IPS-NIHi7 (cell line): ENCODE measurements around the gene MRPL12.
A peak's percentile ranks its signal among the peaks of the same experiment; 100 is the strongest.

Experiments used
- DNase-seq: peaks from one replicate; pipeline ENCODE4 v3.0.0; 2012; ENCODE audit warnings: mixed read lengths; ENCODE audit errors: extremely low spot score

Gene MRPL12

DNA sequence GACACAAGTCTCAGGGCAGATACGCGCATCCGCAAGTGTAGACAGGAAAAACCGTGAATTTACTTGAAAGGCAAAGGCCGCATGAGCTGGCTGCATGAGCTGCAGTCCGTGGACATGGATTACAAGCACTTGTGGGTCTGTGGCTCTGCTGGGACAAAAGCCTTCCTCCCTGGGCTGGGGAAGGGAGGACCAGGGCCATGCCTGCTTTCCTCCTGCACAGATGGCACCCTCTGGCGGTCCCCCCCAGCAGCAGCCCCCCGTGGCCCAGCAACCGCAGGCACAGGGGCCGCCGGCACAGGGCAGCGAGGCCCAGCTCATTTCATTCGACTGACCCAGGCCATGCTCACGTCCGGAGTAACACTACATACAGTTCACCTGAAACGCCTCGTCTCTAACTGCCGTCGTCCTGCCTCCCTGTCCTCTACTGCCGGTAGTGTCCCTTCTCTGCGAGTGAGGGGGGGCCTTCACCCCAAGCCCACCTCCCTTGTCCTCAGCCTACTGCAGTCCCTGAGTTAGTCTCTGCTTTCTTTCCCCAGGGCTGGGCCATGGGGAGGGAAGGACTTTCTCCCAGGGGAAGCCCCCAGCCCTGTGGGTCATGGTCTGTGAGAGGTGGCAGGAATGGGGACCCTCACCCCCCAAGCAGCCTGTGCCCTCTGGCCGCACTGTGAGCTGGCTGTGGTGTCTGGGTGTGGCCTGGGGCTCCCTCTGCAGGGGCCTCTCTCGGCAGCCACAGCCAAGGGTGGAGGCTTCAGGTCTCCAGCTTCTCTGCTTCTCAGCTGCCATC lies 1.7 kb upstream of the MRPL12 start:
- no peak for DNase-seq

DNA sequence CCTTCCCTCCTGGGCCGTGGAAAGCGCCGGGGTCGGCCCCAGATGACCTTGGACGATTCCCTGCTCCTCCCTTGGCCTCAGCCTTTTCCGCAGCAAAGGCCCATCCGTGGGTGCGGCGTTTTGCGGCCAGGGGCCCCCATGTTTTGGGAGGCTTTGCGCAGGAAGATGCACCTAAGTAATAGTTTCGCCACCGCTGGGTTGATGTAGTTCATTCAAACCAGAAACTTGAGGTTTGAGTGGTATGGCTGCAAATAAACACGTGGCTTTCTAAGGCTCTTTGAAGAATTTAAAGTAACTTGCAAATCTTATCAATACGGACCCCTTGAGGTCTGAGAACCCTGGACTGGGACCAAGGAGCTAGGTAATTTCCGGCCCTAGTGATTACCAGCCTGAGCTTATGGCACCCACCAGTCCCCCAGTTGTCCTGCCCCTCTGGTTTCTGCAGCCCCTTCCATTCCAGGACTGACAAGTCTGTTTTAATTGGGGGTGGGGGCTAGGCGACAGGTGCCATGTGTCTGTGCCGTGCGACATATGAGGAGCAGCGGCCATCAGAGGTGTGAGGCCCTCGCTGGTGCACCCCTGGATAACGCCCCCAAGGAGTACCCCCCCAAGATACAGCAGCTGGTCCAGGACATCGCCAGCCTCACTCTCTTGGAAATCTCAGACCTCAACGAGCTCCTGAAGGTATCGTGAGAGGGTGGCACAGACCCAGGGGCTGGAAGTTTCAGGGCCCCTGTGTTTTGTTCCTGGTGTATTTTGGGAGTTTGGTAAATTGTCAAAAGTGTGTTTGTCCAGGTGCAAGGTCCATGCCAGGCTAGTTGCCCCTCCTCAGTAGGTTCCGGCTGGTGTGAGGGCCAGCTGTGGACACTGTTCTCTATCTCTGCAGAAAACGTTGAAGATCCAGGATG lies 834 bp downstream of the MRPL12 start:
- no peak for DNase-seq

DNA sequence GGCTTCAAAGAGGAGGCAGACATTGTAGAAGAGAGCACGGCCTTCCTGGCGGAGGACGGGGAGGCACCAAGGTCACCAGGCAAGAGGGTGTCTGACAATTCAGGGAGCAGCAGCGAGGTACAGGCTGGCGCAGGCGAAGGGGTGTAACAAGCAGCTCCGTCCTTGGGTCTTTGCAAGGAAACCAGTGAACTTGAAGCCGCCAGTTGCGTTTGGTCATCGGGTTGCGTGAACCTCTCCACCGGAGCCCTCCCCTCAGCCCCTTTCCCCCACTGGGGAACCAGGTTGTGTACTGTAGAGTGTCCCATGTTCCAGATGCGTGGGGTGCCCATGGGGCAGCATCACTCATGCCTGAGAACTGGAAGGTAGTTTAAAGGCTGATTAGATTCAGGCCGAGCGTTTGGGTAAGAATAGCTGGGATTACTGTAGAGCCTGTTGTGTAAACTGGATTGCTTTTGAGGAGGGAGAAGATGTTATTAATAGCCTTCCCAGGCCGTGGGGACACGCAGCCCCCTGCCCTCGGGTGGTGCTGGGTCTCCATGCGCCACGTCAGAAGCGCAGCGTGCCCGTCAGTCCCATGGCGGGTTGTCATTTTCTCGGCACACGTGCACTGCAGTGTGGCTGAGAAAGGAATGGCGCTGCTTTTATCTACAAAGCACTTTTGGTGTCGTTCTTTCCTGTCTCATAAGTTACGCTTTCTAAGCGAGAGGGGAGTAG lies 2.5 kb downstream of the MRPL12 start:
- no peak for DNase-seq

DNA sequence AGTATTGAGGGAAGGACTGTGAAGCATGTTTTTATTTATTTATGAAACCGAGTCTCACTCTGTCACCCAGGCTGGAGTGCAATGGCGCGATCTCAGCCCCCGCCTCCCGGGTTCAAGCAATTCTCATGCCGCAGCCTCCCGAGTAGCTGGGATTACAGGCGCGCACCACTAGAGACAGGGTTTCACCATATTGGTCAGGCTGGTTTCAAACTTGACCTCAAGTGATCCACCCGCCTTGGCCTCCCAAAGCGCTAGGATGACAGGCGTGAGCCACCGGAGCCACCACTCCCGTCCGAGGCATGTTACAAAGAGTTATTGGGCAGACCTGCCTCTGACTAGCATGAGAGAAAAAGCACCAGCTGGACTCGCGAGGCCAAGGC lies 3.1 kb downstream of the MRPL12 start:
- DNase-seq: no peak

DNA sequence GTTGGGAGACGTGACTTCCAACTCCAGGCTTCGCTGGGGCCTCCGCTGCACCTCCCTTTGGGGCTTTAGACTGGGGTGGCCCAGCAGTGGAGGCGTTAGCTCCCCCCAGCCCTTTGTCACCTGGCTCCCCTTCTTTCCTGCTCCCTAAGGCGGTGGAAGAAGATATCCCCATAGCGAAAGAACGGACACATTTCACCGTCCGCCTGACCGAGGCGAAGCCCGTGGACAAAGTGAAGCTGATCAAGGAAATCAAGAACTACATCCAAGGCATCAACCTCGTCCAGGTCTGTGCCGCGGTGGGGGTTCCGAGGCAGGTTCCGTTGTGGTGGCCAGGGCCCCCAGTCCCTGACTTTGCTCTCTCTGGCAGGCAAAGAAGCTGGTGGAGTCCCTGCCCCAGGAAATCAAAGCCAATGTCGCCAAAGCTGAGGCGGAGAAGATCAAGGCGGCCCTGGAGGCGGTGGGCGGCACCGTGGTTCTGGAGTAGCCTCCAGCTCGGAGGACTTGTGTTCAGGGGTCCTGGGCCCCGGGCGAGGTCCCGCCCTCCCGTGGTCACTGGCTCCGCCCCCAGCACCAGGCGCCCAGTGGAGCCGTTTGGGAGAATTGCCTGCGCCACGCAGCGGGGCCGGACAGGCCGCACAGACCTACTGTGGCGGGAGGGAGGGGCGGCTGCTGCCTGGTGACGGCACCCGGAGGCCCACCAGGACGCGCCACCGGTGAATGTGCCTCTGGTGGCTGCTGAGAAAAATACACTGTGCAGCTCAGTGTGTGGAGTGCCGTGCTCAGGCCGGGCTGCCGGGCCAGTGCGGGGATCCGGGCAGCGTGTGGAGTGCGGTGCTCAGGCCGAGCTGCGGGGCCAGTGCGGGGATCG lies 3.8 kb downstream of the MRPL12 start:
- no peak for DNase-seq

DNA sequence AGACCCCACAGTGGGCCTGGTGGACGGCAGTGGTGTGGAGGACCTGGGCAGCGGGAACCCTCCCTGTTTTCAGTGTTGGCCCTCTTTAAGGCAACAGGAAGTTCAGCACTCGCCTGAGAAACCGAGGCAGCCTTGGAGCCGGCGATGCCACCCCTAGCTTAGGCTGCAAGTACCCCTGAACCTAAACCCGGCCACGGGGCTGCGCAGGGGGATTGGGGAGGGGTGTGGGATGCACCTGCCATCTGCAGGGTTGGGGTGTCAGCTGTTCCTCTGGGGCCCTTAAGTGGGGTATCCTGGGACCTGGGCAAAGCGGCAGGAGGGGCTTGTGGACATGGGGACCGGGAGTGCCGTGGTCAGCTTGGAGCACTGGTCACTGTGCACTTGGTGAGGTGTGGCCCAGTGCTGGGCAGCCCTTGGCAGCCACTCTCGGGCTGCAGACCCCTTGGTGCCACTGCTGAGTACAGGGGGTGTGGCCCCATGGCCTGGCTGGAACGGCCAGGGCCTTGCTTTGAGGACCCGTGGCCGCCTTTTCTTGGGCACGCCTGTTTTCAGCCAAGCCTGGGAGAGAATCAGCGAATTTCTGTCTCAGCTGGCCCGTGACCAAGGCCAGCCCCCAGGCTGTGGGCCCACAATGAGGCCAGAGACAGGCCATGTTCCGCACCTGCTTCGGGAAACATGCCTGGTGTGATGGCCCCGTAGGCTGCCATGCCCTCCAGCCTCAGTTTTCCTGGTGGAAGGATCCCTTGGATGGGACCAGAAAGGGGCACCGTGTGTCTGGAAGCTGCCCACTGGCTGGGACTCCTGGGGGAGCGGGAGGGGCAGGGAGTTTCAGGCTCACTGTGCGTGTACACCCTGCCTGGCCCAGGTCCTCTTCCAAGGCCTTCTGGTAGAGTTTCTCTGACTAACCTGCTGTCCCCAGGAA lies 4.8 kb downstream of the MRPL12 start:
- DNase-seq: no peak

DNA sequence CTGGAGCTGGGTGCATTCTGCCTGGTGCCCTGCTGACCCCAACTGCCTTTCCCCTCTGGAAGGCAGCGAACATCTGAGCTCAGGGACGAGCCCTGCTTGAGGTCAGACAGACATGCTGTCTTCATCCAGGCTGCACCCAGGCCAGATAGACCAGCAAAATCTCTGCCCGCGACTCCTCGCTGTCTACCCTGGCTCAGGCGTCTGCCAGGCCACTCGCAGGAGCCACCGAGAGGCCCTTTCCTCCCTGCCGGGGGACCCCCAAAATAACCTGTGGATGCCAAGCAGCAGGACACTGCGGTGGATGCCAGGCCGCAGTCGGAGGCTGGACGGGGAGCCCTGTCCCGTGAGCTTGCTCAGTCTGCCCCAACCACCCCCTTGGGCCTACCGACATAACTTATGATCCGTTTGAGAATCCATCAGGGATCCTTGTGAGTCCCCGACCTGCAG lies 5.6 kb downstream of the MRPL12 start:
- DNase-seq: no peak

DNA sequence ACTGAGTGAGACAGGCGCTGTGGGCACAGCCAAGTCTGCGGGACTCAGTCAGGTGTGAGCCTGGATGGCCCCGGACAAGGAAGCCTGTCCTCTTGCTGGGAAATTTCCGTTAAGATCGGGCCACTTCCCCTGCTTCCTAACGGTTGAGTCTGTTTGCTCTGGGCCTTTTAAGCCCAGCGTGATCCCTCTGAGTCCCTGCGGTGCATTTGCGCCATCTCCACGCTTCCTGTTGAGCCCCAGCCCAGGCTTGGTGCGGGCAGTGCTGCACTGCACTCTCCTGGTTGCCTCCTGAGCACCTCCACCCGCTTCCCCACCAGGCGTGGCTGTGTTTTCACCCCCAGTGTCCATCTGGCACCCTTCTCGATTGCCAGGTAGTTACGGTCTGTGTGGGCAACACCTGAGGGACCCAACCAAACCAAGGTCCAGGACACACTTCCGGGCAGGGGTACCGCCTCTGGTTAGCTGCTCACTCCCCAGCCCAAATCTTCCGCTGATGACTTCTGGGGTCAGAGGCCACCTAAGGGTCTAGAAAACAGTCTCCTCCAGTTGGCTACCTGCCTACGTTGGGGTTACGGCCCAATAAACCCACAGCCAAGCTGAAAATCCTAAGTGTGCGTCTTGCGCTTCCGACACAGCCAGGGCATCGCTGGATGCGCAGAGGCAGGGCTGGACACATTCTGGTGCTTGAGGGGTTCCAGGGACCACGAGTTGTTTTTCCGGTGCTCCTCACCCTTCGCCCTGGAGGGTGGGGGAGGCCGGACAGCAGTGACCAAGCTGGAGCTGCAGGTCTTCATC lies 7.5 kb downstream of the MRPL12 start:
- no peak for DNase-seq

DNA sequence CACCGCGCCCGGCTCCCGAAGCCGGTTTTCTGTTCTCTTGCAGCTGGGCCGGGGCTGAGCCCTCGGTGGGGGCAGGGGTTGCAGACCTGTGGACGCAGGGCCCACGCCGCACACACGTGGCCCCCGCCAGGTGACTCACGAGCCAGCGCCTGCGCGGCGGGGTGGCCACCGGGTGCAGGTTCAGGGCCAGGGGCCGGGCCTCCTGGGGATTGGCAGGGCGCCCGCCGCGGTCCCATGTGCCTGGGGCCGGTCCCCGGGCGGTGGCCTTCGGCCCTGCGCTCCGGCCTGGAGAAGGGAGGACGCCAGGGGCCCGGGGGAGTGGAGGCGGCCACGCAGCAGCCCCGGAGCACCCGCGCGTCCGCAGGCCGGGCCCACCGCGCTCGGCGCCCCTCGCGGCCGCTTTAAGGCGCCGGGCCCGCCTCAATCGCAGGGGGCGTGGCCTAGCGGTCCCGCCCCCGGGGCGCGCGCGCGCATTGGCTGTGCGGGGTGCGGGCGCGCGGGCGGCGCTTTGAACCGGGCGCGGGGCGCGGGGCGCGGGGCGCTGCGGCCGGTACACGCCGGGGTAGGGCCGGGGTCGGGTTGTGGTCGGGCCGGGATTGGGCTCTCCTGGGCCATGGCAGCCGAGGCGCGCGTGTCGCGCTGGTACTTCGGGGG lies 8.8 kb downstream of the MRPL12 start, which contains the start of gene SLC25A10:
Gene SLC25A10 (plus strand): TSS at position 471 of the 654 bp plus-strand sequence. CDS start 143 bp downstream, at position 614.
- peak; percentile 92 for DNase-seq

DNA sequence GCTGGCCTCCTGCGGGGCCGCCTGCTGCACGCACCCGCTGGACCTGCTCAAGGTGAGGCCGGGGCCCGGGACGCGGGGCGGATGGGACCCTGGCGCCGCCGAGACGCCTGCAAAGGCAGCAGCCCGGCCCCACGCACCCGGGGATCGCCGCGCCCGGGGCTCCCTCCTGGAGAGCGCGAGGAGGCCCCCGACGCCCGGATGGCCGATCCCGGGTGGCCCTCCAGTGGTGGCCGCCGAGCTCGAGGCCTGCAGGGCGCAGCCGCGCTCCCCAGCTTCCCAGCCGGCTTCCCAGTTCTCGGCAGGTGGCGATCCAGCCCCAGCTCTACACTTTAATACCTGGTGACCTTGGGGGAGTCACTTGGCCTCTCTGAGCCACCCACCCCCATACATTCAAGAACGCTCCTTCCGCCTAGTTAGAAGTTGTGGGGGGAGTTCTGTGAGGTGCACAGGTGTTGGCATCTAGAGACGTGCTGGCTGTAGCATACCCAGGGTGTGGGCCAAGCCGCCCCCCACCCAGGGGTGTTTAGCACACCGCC lies 9.4 kb downstream of the MRPL12 start:
- no peak for DNase-seq

DNA sequence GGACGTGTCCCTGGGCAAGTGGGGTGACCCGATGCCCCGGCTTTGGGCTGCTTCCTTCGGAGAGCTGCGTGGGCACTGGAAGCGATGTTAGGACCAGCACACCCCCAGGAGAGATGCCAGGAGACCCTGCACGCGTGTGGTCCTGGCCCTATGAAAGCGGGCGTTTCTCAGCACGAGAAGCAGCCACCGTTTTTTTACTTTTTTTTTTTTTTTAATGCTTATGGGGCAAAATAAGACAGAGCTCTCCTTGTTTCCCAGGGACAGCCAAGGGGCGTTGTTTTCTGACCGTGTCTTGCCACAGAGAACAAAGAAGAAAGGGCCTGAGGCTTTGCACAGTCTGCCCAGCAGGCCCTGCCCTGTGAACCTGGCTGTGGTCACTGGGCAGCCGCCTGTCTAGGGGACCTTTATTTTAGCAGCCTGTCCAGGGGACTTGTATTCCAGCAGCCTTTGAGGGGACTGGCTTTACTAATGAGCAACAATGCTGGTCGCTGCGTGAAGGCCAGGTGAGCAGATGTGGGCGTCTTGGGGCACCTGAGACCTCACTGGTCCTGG lies 9.9 kb downstream of the MRPL12 start:
- no peak for DNase-seq

DNA sequence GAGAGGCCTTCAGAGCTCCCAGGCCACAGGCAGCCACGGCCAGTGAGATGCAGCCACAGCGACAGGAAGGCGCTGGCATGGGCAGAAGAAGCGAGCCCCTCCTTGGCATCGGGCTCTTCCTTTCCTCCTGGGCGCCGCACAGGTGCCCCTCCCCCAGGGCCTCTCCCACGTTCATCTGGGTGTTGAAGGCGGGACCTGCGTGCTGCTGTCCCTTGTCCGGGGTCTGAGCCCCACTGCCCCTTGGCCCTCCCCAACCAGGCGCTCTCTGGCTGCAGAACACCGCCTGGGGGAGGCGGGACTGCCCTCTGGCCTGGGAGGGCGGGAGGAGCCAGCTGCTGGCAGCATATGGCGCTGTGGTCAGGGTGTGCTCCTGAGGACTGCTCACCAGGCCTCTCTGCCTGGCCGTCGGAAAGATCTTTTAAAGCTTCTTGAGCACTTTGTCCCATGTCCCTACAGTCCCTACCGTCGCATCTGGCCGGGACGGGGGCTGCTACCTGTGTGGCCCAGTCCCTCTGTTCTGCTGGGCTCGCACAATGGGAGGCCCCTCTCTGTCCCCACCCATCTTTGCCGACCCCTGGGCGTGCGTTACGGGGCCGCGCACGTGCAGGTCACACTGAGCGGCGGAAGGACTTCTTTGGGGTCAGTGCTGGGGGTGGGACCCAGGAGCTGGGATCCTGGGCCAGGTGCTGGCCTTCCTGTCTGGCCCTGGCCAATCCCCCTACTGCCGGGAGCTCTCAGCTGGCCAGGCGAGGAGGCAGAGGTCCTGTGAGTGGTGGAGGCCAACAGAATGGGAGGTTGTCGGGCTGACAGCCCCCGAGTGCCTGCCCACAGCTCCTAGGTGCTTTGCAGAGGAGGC lies 10.6 kb downstream of the MRPL12 start:
- DNase-seq: no peak

DNA sequence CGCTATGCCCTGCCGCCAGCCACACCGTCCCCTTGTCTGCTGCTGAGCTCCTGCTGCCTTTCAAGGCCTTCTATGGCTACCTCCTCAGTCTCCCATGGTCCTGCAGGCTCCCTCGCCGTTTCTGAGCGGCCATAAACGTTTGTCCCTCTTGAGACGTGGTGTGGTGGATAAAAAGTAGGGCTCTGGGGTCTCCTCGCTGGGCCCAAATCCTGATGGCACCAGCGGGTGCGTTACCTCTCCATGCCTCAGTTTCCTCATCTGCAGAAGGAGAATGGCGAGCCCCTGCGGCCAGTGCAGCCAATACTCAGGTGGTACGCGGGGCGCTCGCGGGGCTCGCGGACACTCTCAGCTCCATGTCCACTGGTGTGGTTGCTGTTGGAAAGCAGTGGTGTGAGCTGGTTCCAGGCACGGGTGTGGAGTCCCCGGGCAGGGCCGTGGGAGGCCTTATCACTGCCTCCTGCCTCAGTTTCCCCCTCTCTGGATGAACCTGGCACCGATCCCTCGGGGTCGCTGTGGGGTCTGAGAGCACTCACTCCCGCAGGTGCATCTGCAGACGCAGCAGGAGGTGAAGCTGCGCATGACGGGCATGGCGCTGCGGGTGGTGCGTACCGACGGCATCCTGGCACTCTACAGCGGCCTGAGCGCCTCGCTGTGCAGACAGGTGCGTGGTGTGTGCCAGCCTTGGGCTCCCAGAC lies 11.4 kb downstream of the MRPL12 start:
- no peak for DNase-seq

DNA sequence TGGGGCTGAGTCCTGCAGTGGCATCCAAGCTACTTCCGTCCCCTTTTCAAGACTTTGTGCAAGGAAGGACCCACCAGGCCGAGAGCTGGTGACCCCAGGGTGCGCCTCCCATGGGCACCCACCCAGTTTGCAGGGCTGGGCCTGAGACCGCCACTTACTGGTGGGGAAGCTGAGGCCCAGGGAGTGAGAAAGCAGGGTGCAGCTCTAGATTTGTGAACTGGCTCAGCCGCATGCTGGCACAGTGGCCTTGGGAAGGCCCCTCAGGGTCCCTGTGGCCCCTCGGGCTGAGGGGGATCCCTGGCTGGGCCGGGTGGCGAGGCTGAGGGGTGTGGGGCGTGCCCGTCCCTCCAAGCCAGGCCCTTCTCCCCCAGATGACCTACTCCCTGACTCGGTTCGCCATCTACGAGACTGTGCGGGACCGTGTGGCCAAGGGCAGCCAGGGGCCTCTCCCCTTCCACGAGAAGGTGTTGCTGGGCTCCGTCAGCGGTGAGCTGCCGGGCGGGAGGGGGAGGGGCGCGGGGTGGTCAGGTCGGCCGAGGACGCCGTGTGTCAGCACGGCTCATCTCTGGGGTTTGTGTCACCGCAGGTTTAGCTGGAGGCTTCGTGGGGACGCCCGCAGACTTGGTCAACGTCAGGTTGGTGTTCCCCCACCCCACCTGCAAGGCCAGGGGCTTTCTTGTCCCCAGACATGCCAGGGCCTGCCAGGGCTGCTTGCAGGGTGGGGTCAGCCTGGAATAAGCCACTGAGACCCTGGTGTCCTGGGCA lies 12.1 kb downstream of the MRPL12 start:
- no peak for DNase-seq

DNA sequence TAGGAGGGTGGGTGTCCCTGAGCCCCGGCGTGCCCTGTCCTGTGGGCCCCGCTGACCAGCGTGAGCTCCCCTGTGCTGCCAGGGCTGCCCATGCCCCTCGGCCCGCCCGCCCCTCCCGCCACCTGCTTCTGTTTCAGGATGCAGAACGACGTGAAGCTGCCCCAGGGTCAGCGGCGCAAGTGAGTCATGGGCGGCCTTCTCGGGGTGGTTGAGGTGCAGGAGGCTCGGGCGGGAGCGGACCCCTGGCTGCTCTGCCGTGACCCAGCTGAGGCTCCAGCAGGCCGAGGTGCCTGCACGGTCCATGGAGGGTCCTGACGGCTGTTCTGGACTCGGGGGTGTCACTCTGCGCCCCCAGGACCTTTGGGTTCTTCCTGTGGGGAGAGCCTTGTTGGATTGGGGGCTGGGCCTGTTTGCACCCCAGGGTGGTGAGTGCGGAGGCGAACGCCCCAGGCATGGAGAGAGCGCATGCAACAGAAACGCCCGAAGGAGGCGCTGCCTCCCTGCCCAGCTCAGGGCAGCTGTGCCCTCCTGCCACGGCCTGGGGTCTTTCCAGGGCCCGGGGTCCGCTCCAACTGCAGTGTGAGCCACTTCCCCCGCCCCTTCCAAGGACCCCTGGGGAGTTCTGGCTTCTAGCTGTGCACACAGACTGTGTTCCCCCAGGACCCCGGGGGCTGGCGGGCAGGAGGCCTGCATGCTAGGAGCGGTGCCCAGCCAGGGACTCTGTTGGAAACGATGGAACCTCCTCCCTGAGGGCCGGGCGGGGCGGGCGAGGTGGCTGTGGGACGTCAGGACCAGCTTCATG lies 12.9 kb downstream of the MRPL12 start:
- DNase-seq: no peak
